NT2/D1 (cell line): ENCODE results near the gene PRKAR1A.

Source experiments
- DNase-seq: peaks from one replicate; pipeline ENCODE4 v3.0.0-alpha.2; 2011; ENCODE audit warnings: low read depth, low spot score
- H3K27me3 ChIP-seq: 2 replicates; pipeline ENCODE4 v1.6.0; 2011; ENCODE audit warnings: mild to moderate bottlenecking; ENCODE audit not compliant: insufficient read length, insufficient read depth
- H3K36me3 ChIP-seq: 2 replicates; pipeline ENCODE4 v1.6.1; 2011; ENCODE audit warnings: mild to moderate bottlenecking, low read length, mixed read lengths; ENCODE audit not compliant: insufficient read depth, insufficient read length
- H3K4me1 ChIP-seq: 2 replicates; pipeline ENCODE4 v1.5.1; 2011; ENCODE audit not compliant: insufficient read depth, insufficient read length
- H3K4me3 ChIP-seq: 2 replicates; pipeline ENCODE4 v1.5.1; 2011; ENCODE audit warnings: low read depth; ENCODE audit not compliant: insufficient read length
- H3K9ac ChIP-seq: 2 replicates; pipeline ENCODE4 v1.6.0; 2011; ENCODE audit warnings: low read depth; ENCODE audit not compliant: insufficient read length
- H3K9me3 ChIP-seq: 2 replicates; pipeline ENCODE4 v1.5.1; 2011; ENCODE audit warnings: mild to moderate bottlenecking, low read length; ENCODE audit not compliant: insufficient read depth
- SUZ12 ChIP-seq: IDR thresholded peaks from 2 replicates; pipeline ENCODE4 v1.6.1; 2011; ENCODE audit not compliant: insufficient read length, insufficient read depth; ENCODE audit errors: extremely low read depth
- YY1 ChIP-seq: IDR thresholded peaks from 2 replicates; pipeline ENCODE4 v1.6.1; 2011; ENCODE audit not compliant: insufficient read length, insufficient read depth
- ZNF274 ChIP-seq: IDR thresholded peaks from 2 replicates; pipeline ENCODE4 v1.6.1; 2011; ENCODE audit warnings: mild to moderate bottlenecking, low read depth, low read length

Gene PRKAR1A

DNA sequence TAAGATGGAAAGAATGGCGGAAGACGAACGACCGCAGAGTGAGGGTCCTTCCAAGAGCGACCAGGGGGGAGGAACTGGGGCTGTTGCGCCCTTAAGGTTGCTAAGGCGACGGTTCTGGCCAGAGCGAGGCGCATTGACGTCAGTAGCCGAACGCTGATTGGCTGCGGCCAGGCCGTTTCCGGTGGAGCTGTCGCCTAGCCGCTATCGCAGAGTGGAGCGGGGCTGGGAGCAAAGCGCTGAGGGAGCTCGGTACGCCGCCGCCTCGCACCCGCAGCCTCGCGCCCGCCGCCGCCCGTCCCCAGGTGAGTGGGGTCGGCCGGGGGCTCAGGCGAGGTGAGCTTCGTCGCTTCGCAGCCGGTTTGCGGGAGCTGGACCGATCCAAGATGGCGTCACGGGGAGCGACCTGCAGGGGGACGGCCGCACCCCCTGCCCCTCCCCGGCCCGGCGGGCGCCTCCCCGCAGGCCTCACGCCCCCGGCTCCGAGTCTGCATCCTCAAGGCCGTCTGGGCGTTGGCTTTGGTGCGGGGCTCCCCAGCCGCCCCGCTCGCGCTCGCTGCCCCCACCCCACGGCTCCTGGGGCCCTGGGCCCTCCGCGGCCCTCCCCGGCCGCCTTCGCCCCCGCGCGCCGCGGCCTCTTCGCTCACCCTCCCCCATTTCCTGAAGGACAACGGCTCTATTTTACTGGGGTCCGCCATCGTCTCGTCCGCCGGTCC lies at the start of gene PRKAR1A:
Gene PRKAR1A, plus strand, starts transcription at position 184 of the 713 bp plus-strand sequence. CDS start 2,970 bp downstream, outside the sequence.
- Histone ChIP-seq H3K4me3 (peak within 1 kb of the TSS; percentile 93), H3K9me3 (peaks cover 26% of the 10 kb centered on the region), H3K4me1 (peaks cover 2% of the 10 kb centered on the region), H3K27me3 (no peaks in the 10 kb centered on the region), H3K36me3 (peaks cover 29% of the 10 kb centered on the region), H3K9ac (peak within 1 kb of the TSS; percentile 98)
- DNase-seq, result peak; percentile 85
- TF ChIP-seq YY1, result peak; percentile 72
- no peak for TF ChIP-seq ZNF274

DNA sequence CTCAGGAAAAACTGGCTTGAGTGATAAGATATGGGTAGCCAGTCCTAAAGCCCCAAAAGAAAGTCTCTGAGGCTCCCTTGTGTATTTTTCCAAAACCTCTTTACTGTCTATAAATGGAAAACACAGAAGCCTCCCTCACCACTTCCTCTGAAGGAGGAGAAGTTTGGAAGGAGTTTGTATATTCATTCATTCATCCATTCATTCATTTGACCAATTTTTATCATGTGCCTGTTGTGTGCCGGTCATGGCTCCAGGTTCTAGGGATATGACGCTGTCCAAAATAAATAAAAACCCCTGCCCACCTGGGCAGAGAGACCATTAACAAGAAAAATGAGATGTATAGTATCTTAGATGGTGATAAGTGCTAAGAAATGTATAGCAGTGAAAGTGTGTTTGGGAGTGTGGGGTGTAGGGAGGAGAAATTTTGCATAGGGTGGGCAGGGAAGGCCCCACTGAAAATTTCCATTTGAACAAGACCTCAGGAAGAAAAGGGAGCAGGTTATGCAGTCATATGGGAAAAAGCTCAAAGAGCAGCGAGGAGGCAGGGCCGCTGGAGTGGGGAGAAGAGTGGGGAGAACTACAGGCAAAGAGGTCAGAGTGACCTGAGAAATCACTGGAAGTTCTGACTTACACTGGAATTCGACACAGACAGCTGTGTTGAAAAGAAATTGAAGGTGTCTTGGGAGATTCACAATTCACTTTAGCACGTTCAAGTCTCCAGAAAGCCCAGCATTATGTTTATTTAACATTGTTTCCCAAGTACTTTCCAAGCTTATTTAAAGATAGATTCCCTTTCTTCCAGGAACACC lies 48.8 kb upstream of the PRKAR1A start:
- no peaks in the 10 kb centered on the region for H3K9me3 ChIP-seq
- no peak overlapping the region for H3K4me3 ChIP-seq
- peaks cover 7% of the 10 kb centered on the region for H3K4me1 ChIP-seq
- DNase-seq, result no peak
- no peaks in the 10 kb centered on the region for H3K36me3 ChIP-seq
- TF ChIP-seq ZNF274 (no peak), YY1 (no peak), SUZ12 (no peak)
- H3K27me3 ChIP-seq, result peaks cover 12% of the 10 kb centered on the region
- H3K9ac ChIP-seq, result no peak overlapping the region

DNA sequence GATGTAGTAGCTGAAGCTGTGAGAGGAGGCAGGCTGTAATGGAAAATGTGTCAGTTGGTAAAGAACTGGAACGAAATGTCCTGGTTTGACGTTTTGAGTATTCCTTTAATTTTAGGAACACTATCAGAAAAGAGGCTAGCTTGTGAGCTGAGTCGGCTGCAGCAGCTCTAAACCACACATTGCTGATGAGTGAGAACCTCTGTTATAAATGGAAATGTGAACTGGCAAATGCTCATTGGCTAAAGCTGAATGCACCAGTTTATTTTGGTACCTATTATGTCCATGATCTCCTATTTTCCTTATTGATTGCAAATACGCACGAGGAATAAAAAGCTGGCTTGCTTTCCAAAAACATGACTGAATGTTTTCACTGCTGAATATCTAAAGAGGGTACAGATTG lies 43.9 kb upstream of the PRKAR1A start:
- Histone ChIP-seq H3K9ac (no peak overlapping the region), H3K9me3 (peaks cover 9% of the 10 kb centered on the region), H3K27me3 (no peaks in the 10 kb centered on the region), H3K36me3 (no peaks in the 10 kb centered on the region), H3K4me3 (no peak overlapping the region), H3K4me1 (peaks cover 3% of the 10 kb centered on the region)
- DNase-seq, result no peak
- TF ChIP-seq ZNF274 (no peak), SUZ12 (no peak)

DNA sequence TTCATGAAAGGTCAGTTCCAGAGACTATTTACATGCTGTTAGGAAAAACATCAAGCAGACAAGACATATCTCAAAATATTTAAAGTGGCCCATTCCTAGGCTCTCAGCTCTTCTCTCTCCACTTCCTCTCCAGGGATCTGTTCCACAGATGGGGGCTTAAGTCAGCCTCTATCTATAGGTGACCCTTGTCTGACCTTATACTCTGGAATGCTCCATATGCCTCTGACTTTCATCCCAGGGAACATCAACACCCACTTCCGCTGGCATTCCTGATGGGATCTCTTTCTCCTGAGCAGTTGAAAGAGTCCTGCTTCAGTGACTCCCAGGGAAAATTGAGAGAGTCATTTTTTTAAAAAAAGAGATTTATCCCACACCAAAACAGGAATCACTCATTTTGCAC lies 43.4 kb upstream of the PRKAR1A start:
- H3K4me1 ChIP-seq, result peaks cover 3% of the 10 kb centered on the region
- no peak for DNase-seq

DNA sequence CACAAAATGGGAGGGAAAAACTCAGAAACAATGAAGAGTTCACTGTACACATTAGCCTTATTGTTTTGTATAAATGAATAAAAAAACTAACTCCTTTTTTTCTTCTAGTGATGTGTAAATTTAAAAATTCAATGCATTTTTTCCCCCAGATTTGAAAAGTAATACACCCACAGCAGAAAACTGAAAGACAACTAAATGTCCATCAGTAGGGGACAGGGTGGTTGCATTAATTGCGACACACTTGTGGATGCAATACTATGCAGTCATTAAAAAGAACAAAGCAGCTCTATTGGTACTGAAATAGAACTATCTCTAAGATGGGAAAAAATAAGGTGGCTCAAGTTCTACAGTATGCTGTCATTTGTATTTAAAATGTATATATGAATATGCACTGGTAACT lies 41.3 kb upstream of the PRKAR1A start:
- peaks cover 9% of the 10 kb centered on the region for H3K9me3 ChIP-seq
- no peak overlapping the region for H3K9ac ChIP-seq
- H3K4me3 ChIP-seq, result no peak overlapping the region
- TF ChIP-seq ZNF274, result no peak
- no peak for TF ChIP-seq YY1
- no peak for TF ChIP-seq SUZ12
- no peaks in the 10 kb centered on the region for H3K27me3 ChIP-seq
- DNase-seq, result no peak
- H3K36me3 ChIP-seq, result no peaks in the 10 kb centered on the region
- H3K4me1 ChIP-seq, result peaks cover under 1% of the 10 kb centered on the region

More for the DNA sequence above, 43.4 kb upstream of the PRKAR1A start:
- Histone ChIP-seq H3K9me3 (peaks cover 9% of the 10 kb centered on the region), H3K4me3 (no peak overlapping the region), H3K9ac (no peak overlapping the region), H3K36me3 (no peaks in the 10 kb centered on the region), H3K27me3 (no peaks in the 10 kb centered on the region)
- TF ChIP-seq YY1 (no peak), SUZ12 (no peak), ZNF274 (no peak)

DNA sequence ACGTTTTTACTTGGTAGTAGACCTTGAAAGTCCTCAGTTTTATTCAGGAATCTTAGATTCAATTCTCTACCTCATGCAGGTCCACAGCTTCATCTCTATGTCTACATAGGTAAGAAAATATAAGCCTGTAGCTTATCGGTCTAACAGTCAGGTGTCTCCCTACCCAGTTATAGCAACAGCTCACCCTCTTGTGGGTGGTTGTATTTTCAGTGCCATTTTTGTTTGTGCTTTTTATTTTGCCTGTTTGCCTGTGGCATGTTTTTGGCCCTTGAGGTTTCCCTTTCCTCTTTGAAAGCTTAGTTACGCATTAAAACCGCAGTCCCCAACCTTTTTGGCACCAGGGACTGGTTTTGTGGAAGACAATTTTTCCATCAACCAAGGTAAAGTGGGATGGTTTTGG lies 31.3 kb upstream of the PRKAR1A start:
- no peak for DNase-seq
- no peak overlapping the region for H3K9ac ChIP-seq
- H3K9me3 ChIP-seq, result no peaks in the 10 kb centered on the region
- H3K27me3 ChIP-seq, result no peaks in the 10 kb centered on the region
- no peak overlapping the region for H3K4me3 ChIP-seq
- no peak for TF ChIP-seq SUZ12
- TF ChIP-seq ZNF274, result no peak
- no peak for TF ChIP-seq YY1
- no peaks in the 10 kb centered on the region for H3K4me1 ChIP-seq
- no peaks in the 10 kb centered on the region for H3K36me3 ChIP-seq

DNA sequence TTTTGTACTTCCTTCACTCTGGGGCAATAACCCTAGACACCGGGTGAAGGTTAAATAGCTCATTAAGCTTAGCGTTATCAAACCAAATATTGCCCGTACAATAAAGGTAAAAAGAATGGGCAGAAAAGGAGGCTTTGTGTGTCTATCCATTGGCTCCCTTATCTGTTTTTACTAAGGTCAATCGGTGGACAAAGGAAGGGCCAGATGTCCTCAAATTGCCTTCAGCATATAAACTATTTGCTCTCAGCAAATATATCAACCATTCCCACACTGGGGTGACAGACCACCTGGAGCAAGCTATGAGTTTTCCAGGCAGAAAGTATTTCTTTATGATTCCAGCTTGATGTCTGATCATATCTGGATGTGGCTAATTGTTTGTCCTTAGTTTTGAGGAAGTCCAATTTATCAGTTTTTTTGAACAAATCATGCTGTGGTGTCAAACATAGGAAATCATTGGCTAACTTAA lies 29.6 kb upstream of the PRKAR1A start:
- H3K4me3 ChIP-seq, result no peak overlapping the region
- H3K27me3 ChIP-seq, result no peaks in the 10 kb centered on the region
- H3K9me3 ChIP-seq, result no peaks in the 10 kb centered on the region
- no peak for DNase-seq
- no peaks in the 10 kb centered on the region for H3K36me3 ChIP-seq
- H3K4me1 ChIP-seq, result no peaks in the 10 kb centered on the region
- no peak overlapping the region for H3K9ac ChIP-seq
- TF ChIP-seq SUZ12 (no peak), ZNF274 (no peak), YY1 (no peak)
